HepG2 (cell line): ENCODE data around the gene SLCO4A1. TPM values are rescaled to one million over a fixed set of nuclear protein-coding genes. Genes with fewer than 3 reads are reported as not detected.
A peak's percentile ranks its signal among the peaks of the same experiment; 100 is the strongest.

Experiments
- EZH2 ChIP-seq: conservative IDR thresholded peaks from 2 replicates; pipeline ENCODE4 v1.6.1; 2012; ENCODE audit warnings: mild to moderate bottlenecking, low read depth, low read length, moderate library complexity
- JUN ChIP-seq: sonication (generic); formaldehyde crosslinking; IDR thresholded peaks from 2 replicates; pipeline ENCODE4 v1.4.0; 2020; ENCODE audit warnings: mild to moderate bottlenecking, missing genetic modification reagents
- MAFF ChIP-seq: IDR thresholded peaks from 2 replicates; pipeline ENCODE4 v1.6.1; 2011; ENCODE audit warnings: low read depth, low read length, improper control_type of control experiment
- MBNL3 ChIP-seq: fragments of 250-450 bp; sonication (Bioruptor Pico); conservative IDR thresholded peaks from 2 replicates; pipeline ENCODE4 v1.8.0; 2022; ENCODE audit warnings: mild to moderate bottlenecking, inconsistent platforms
- MNT ChIP-seq: fragments of 450-650 bp; IDR thresholded peaks from 2 replicates; pipeline ENCODE4 v1.6.1; 2016
- MYNN ChIP-seq: sonication (generic); formaldehyde crosslinking; IDR thresholded peaks from 2 replicates; pipeline ENCODE4 v1.4.0; 2020; ENCODE audit warnings: mild to moderate bottlenecking, low read depth, missing genetic modification reagents
- PHF21A ChIP-seq: sonication (generic); formaldehyde crosslinking; IDR thresholded peaks from 2 replicates; pipeline ENCODE4 v1.5.0; 2020; ENCODE audit warnings: mild to moderate bottlenecking, missing genetic modification reagents
- REST ChIP-seq, 2 experiments: IDR thresholded peaks; 2 replicates each; pipeline ENCODE4 v1.6.1; 2011 to 2012; ENCODE audit warnings: low read length in 2 of 2, borderline replicate concordance in 1 of 2, low read depth in 1 of 2, mild to moderate bottlenecking in 1 of 2, moderate library complexity in 1 of 2
- THAP11 ChIP-seq: IDR thresholded peaks from 2 replicates; pipeline ENCODE4 v1.6.1; 2016; ENCODE audit warnings: missing biosample characterization, missing genetic modification reagents
- THAP8 ChIP-seq: sonication (generic); formaldehyde crosslinking; IDR thresholded peaks from 2 replicates; pipeline ENCODE4 v1.5.1; 2020; ENCODE audit warnings: missing genetic modification reagents, mild to moderate bottlenecking, borderline replicate concordance
- ZBTB44 ChIP-seq: sonication (generic); formaldehyde crosslinking; IDR thresholded peaks from 2 replicates; pipeline ENCODE4 v1.4.0; 2020; ENCODE audit warnings: missing genetic modification reagents
- ZNF180 ChIP-seq: sonication (generic); formaldehyde crosslinking; IDR thresholded peaks from 2 replicates; pipeline ENCODE4 v1.4.0; 2020; ENCODE audit warnings: low read depth, missing genetic modification reagents, borderline replicate concordance
- ZNF230 ChIP-seq: sonication (generic); formaldehyde crosslinking; IDR thresholded peaks from 2 replicates; pipeline ENCODE4 v1.4.0; 2020; ENCODE audit warnings: mild to moderate bottlenecking, missing genetic modification reagents
- ZNF232 ChIP-seq: sonication (generic); formaldehyde crosslinking; IDR thresholded peaks from 2 replicates; pipeline ENCODE4 v1.4.0; 2020; ENCODE audit warnings: missing genetic modification reagents, borderline replicate concordance
- ZNF335 ChIP-seq: sonication (generic); formaldehyde crosslinking; IDR thresholded peaks from 2 replicates; pipeline ENCODE4 v1.4.0; 2020; ENCODE audit warnings: missing genetic modification reagents
- ZNF34 ChIP-seq: sonication (generic); formaldehyde crosslinking; IDR thresholded peaks from 2 replicates; pipeline ENCODE4 v1.4.0; 2020; ENCODE audit warnings: mild to moderate bottlenecking, missing genetic modification reagents, borderline replicate concordance
- ZNF816 ChIP-seq: sonication (generic); formaldehyde crosslinking; IDR thresholded peaks from 2 replicates; pipeline ENCODE4 v1.8.0; 2022; ENCODE audit warnings: missing genetic modification reagents, mild to moderate bottlenecking, borderline replicate concordance
- ZNF83 ChIP-seq: sonication (generic); formaldehyde crosslinking; IDR thresholded peaks from 2 replicates; pipeline ENCODE4 v1.4.0; 2020; ENCODE audit warnings: missing genetic modification reagents, mild to moderate bottlenecking, borderline replicate concordance
- polyA plus RNA-seq, 8 experiments: library from polyadenylated mRNA; depleted of rRNA in 3 of 8; stranded (reverse) in 7 of 8; unstranded in 1 of 8; fragments of >200 nt; fragmentation: Illumina TruSeq in 4 of 8; extraction: Trizol in 4 of 8; gene quantifications; 2 replicates each; pipeline versions ENCODE4 v1.2.1 to v1.2.3, GENCODE V29; 2011 to 2016; ENCODE audit warnings: low read depth in 4 of 8, missing spikeins in 1 of 8, mixed read lengths in 1 of 8; ENCODE audit not compliant: insufficient read depth in 1 of 8
- total RNA-seq, 5 experiments: library from RNA; depleted of rRNA; stranded (reverse); fragments of >200 nt; fragmentation: Illumina TruSeq; extraction: Trizol; gene quantifications; 2 replicates each; pipeline ENCODE4 v1.2.3, GENCODE V29; 2016; ENCODE audit warnings: low read depth in 1 of 5

Gene SLCO4A1
- total and polyA plus RNA-seq, 2 of the 13 experiments (the other 11 are each of a cell fraction or from before 2014, with no cell fraction given): 55.5 to 112 TPM

- TF ChIP-seq ZBTB44 (no peak), ZNF335 (CRISPR knock-in tag) (peak; percentile 87; the same call in 1 of the 2 replicates), ZNF34 (no peak; the same call in 1 of the 2 replicates), PHF21A (CRISPR knock-in tag) (peak; percentile 99), ZNF83 (CRISPR knock-in tag) (no peak), EZH2 (no peak), MBNL3 (CRISPR knock-in tag) (no peak), ZNF232 (CRISPR knock-in tag) (peak; percentile 12; the same call in 1 of the 2 replicates), MAFF (no peak), JUN (CRISPR knock-in tag) (peak; percentile 48; the same call in 1 of the 2 replicates), ZNF816 (CRISPR knock-in tag) (no peak; the same call in 1 of the 2 replicates), ZNF230 (CRISPR knock-in tag) (peak; percentile 66; the same call in 1 of the 2 replicates), REST (IDR thresholded peaks at IDR 0.05; ENCODE audit: borderline replicate concordance in 1 of 2, low read depth in 1 of 2, low read length in 2 of 2) (no peak; a peak in 1 of 4 replicates), THAP8 (CRISPR knock-in tag) (peak; percentile 26; the same call in 1 of the 2 replicates), MNT (peak; percentile 67), MYNN (CRISPR knock-in tag) (no peak; the same call in 1 of the 2 replicates), THAP11 (CRISPR knock-in tag) (peak; percentile 85), ZNF180 (CRISPR knock-in tag) (no peak)
These were observed 24.6 kb downstream of the SLCO4A1 start (continued) for GRCh38 chr20:62666736-62667529.
